GM19328 (cell line): ENCODE measurements around the gene EEPD1.

ENCODE experiments used
- ATAC-seq: cut with Tn5 transposase; IDR thresholded peaks from one replicate; pipeline ENCODE4 v1.9.1; 2021; ENCODE audit warnings: mild to moderate bottlenecking, moderate library complexity; ENCODE audit not compliant: unreplicated experiment

The EEPD1 gene

GRCh38 chr7:36188906-36189305, 35.9 kb downstream of the EEPD1 start:
- ATAC-seq: no peak

GRCh38 chr7:36190447-36191291, 37.6 kb downstream of the EEPD1 start:
- ATAC-seq: no peak

- peak; percentile 11 for ATAC-seq
Observed at GRCh38 chr7:36191292-36191920, 38.4 kb downstream of the EEPD1 start.

GRCh38 chr7:36192053-36192824, 39.2 kb downstream of the EEPD1 start:
- ATAC-seq: peak; percentile 54

- ATAC-seq: no peak
Observed at GRCh38 chr7:36192877-36193276, 39.8 kb downstream of the EEPD1 start.

- ATAC-seq: no peak
Observed at GRCh38 chr7:36198854-36199266, 45.8 kb downstream of the EEPD1 start.

GRCh38 chr7:36199329-36199728, 46.3 kb downstream of the EEPD1 start:
- ATAC-seq: no peak

- no peak for ATAC-seq
Observed at GRCh38 chr7:36201122-36201723, 48.2 kb downstream of the EEPD1 start.

- no peak for ATAC-seq
Observed at GRCh38 chr7:36202398-36202797, 49.3 kb downstream of the EEPD1 start.

- ATAC-seq: no peak
Observed at GRCh38 chr7:36203071-36203790, 50.2 kb downstream of the EEPD1 start.

- no peak for ATAC-seq
Observed at GRCh38 chr7:36204044-36204663, 51.1 kb downstream of the EEPD1 start.

GRCh38 chr7:36204929-36205635, 52.0 kb downstream of the EEPD1 start:
- ATAC-seq: no peak

GRCh38 chr7:36205803-36206202, 52.7 kb downstream of the EEPD1 start:
- ATAC-seq: no peak

GRCh38 chr7:36207451-36208291, 54.6 kb downstream of the EEPD1 start:
- ATAC-seq: no peak

GRCh38 chr7:36208426-36208825, 55.4 kb downstream of the EEPD1 start:
- ATAC-seq: no peak

GRCh38 chr7:36208997-36209813, 56.2 kb downstream of the EEPD1 start:
- no peak for ATAC-seq

GRCh38 chr7:36209814-36210183, 56.7 kb downstream of the EEPD1 start:
- ATAC-seq: no peak
